NCI-H526 treated with DMSO at 0.1 percent for 48 hours (cell line): ENCODE measurements around the gene EMP2.
"Not testable (repeated sequence)": the region's sequence is repeated elsewhere in the genome, so short reads cannot be mapped to it uniquely, and the experiment has no call there.

Source experiments
- DNase-seq: peaks from one replicate; lab custom pipeline; 2025; lab: John Stamatoyannopoulos, UW

EMP2 gene

DNA sequence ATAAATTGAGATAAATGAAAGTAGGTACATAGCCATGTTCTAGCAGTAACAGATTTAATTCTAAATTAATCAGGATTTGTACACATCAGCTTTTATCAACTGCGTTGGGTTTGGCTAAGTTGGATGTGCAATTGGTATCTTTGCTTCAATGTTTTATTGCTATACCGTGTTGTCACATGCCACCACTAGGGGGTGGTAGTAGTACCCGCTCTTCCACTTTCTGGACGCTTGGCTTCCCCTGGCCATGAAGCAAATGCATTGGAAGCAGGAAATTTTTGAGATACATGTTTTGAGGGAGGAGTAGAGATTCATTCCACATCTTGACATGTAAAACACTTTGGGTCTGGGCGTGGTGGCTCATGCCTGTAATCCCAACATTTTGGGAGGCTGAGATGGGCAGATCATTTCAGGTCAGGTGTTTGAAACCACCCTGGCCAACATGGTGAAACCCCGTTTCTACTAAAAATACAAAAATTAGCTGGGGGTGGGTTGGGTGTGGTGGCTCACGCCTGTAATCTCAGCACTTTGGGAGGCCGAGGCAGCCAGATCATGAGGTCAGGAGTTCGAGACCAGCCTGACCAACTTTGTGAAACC is 58.6 kb downstream of the EMP2 start:
- DNase-seq = peak; percentile 74

DNA sequence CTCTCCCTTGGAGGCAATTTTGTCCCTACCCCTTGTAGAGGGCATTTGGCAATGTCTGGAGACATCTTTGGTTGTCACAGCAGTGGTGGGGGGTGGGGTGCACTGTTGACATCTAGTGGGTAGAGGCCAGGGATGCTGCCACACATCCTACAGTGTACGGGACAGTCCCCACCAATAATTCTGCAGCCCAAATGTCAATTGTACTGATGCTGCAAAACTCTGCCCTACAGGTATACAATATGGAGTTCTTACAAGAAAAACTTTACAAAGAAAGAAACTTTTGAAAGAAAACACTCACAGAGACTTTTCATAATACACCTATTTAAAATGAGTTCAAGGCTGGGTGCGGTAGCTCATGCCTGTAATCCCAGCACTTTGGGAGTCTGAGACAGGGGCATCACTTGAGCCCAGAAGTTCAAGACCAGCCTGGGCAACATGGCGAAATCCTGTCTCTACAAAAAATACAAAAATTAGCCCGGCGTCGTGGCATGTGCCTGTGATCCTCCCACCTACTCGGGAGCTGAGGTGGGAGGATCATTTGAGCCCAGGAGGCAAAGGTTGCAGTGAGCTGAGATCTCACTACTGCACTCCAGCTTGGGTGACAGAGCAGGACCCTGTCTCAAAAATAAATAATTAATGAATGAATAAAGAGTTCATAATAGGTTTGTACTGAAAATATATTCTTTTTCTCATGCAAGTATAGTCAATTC is 59.4 kb downstream of the EMP2 start:
- DNase-seq = no peak

DNA sequence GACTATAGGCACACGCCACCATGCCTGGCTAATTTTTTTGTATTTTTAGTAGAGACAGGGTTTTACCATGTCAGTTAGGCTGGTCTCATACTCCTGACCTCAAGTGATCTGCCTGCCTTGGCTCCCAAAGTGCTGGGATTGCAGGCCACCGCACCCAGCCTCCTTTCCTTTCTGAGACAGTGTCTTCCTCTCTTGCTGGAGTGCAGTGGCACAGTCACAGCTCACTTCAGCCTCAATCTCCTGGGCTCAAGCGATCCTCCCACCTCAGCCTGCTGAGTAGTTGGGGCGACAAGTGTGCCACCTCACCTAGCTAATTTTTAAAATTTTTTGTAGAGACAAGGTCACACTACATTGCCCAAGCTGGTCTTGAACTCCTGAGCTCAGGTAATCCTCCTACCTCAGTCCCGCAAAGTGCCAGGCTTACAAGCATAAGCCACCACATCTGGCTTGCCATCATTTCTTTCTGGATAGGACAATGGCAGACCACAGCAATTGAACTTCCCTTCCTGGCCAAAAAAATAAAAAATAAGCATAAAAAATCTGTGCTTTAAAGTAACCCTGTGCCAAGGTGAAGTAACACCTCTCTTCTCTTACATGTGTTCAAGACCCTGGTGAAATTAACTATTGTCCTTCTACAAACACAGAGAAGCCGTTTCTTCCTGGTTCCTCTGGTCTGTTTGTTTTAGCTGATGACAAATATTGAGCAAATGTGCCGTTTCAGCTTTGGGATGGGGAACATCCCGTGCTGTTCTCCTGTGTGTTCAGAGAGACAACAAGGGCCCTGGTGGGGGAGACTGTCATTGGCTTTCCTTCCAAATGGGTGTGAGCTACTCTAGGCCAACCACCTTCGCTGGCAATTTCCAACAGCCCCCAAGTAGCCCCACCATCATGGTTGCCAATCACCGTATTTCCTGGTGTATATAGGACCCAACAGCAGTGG is 60.2 kb downstream of the EMP2 start:
- no peak for DNase-seq

DNA sequence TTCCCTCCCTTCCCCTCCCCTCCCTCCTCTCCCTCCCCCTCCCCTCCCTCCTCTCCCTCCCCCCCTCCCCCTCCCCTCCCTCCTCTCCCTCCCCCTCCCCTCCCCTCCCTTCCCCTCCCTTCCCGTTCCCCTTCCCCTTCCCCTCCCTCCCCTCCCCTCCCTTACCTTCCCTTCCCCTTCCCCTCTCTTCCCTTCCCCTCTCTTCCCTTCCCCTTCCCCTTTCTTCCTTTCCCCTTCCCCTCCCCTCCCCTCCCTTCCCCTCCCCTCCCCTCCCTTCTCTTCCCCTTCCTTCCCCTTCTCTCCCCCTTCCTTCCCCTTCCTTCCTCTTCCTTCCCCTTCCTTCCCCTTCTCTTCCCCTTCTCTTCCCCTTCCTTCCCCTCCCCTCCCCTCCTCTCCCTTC is 61.1 kb downstream of the EMP2 start:
- DNase-seq = no peak

DNA sequence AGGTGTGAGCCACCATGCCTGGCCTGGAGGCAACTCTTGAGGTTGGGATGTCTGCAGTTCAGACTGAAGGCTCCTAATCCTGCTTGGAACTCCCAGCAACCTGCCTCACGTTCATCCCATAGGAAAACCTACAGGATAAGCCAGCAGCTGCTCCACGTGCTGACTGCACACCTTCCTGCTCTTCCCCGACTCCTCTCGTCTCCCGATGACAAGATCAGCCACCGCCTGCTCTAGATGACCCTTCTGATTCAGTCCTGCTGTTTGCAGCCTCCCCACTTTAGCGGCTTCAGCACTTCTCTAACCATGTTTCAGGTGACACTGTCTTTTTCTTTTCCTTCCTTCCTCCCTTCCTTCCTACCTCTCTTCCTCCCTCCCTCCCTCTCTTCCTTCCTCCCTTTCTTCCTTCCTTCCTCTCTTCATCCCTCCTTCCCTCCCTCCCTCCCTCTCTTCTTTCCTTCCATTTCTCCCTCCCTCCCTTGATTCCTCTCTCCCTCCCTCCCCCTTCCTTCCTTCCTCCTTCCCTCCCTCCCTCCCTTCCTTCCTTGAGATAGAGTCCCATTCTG is 61.8 kb downstream of the EMP2 start:
- DNase-seq = no peak

DNA sequence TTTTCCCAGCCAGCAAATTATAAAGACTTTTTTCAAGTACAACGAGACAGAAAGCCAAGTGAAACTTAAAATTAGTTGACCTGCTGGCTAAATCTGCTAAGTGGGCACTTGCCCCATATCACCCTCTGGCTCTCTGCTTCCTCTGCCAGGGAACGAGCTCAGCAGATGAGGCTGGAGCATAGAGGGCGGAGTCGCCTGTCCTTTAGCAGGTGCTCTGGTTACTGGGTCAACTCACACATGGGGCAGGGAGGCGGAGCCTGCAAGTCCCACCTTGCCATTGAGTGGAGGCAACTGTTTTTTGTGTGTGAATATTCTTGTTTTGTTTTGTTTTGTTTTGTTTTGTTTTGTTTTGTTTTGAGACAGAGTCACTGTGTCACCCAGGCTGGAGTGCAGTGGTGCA is 62.5 kb downstream of the EMP2 start:
- DNase-seq = no peak

DNA sequence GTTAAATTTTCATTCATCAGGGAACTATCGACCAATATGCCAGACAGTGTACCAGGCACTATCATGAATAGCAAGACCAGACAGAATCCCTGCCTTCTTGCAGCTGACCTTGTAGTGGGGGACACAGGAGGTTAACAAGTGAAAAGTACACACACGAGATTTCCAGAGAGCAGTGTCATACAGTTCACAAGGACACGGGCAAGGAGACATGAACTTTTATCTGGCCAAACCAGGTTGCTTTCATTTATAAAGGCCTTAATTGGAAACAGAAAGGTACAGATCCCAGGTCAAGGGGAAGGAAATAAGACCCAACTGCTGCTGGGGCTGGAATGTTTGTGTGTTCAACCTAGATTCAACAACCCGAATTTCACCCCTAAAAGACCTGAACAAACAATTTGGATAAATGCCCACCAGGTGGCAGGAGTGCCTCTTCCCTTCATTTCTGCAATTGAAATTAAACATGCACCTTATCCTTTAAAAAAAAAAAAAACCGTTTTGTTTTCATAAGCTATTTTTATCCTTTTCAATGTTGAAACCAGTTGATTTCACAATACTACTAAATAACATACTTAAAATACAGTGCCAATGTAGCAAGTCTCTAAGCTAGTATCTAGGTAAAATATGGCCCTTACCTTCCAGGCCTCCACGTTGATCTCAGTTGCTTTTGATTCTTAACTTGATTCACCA is 65.9 kb downstream of the EMP2 start:
- peak; percentile 33 for DNase-seq

DNA sequence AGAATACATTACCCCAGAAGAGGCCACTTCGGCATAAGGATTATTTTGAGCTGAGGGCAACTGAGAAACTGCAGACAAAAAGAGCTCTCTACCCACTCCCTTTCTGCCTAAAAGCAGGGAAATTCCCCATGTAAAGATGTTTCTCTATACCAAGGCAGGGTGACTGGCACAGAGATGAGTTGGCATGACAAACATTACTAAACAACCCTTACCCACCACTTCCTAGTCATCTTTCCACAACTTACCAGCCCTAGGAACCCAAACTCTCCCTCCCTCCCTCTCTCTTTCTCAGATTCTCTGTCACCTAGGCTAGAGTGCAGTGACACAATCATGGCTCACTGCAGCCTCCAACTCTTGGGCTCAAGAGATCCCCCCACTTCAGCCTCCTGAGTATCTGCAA is 68.6 kb downstream of the EMP2 start:
- no peak for DNase-seq

DNA sequence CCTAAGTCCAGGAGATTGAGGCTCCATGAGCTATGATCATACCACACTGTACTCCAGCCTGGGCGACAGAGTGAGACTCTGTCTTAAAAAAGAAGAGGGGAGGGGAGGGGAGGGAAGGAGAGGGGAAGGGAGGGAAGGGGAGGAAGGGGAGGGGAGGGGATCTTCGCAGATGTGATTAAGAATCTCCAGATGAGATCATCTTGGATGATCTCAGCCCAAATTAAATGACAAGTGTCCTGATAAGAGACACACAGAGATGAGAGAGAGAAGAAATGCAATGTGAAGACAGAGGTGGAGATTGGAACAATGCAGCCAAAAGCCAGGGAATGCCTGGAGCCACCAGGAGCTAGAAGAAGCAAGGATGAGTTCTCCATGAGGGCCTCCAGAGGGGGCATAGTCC is 70.1 kb downstream of the EMP2 start:
- DNase-seq = no peak

DNA sequence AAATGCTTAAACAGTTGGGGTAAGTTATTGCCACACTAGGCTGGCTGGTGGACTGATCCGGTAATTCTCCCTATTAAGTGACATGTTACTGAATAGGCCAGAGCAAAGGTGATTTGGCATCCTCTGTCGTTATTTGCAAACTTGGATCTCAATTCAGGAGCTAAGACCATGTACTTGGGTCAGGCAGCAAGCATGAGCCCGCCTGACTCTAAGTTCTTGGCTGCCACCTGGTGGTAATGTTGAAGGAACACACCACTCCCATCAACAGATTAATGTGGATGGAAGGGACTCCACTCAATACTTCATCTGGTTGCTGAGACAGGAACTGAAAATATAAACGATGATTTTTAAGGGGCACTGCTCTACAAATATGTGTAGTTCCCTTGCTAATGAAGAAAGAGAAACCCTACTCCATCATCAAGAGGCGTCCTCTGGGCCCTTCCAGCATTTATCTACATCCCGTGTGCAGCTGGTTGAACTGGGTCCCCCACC is 70.8 kb downstream of the EMP2 start:
- peak; percentile 74 for DNase-seq

DNA sequence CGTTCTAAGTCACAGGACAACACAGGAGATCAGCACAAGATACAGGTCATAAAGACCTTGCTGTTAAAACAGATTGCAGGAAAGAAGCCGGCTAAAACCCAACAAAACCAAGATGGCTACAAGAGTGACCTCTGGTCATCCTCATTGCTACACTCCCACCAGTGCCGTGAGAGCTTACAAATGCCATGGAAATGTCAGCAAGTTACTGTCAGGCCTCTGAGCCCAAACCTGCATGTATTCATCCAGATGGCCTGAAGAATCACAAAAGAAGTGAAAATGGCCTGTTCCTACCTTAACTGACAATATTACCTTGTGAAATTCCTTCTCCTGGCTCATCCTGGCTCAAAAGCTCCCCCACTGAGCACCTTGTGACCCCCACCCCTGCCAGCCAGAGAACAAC is 75.1 kb downstream of the EMP2 start:
- DNase-seq = not testable (repeated sequence)

DNA sequence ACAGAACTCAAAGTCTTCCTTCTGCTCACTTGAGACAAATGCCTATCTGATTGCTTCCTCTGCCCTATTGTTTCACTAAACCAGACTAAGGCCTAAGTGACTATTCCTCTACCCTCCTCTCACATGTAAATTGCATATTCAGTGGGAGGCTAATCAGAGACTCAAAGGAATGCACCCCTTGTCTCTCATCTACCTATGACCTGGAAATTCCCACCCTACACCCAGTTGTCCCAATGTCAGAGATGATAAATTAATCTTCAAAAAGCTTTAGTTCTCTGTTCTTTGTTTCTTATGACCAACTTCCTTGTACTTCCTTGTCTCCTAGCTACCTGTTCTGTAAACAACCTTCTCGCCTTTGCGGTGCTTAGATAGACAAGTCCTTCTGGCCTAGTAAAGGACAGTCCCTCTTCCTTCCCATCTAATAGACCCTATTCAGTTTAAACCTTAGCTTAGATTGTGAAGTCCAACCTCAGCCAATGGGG is 76.0 kb downstream of the EMP2 start:
- no peak for DNase-seq

DNA sequence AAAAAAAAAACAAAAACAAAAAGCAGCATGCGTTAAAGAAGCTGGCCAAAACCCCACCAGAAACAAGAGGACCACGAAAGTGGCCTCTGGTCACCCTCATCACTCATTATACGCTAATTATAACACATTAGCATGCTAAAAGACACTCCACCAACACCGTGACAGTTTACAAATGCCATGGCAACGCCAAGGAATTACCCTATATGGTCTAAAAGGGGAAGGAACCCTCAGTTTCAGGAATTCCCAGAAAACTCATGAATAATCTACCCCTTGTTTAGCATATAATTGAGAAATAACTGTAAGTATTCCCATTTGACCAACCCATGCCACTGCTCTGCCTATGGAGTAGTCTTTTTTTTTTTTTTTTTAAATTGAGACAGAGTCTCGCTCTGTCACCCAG is 77.6 kb downstream of the EMP2 start:
- no peak for DNase-seq

DNA sequence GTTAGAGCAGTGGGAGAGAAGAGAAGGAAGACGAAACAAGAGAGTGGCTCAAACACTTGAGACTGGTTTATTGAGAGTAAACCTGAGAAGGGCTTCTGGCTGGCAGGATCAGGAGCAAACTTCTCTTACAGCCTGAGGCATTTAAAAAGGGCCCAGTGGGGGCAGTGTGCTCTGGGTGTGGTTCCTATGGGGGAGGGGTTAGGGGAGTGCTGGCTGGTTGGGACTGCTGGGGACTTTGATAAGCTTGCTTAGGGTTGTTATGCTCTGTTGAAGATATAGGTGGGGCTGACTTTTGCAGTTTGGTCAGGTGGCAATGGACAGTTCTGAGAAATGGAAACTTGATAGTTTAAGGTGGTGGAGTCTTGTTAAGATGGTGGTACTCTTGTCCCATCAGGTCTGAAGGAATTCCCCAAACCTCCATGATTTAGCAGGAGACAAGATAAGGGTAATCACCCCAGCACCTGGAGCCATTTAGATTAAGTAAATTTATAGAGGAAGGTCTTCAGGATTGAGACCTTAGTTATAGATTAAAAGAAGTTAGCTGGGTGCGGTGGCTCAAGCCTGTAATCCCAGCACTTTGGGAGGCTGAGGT is 79.3 kb downstream of the EMP2 start:
- DNase-seq = no peak

DNA sequence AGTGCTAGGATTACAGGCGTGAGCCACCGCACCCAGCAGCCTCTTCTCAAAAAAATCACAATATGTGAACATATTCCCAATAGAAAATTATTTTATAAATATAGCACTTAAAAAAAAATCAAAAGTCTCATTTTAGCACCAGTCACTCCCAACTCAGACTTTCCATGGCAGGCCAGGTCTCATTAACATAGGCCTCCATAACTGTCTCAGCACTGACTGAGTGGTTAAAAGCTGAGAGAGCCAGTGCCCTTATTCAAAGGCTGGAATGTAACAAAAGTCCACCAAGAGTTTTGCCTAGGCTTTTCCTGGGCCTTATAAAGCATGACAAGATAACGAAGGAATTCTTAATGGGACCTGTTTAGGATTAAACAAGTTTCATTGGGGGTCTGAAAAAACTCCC is 79.8 kb downstream of the EMP2 start:
- DNase-seq = no peak

DNA sequence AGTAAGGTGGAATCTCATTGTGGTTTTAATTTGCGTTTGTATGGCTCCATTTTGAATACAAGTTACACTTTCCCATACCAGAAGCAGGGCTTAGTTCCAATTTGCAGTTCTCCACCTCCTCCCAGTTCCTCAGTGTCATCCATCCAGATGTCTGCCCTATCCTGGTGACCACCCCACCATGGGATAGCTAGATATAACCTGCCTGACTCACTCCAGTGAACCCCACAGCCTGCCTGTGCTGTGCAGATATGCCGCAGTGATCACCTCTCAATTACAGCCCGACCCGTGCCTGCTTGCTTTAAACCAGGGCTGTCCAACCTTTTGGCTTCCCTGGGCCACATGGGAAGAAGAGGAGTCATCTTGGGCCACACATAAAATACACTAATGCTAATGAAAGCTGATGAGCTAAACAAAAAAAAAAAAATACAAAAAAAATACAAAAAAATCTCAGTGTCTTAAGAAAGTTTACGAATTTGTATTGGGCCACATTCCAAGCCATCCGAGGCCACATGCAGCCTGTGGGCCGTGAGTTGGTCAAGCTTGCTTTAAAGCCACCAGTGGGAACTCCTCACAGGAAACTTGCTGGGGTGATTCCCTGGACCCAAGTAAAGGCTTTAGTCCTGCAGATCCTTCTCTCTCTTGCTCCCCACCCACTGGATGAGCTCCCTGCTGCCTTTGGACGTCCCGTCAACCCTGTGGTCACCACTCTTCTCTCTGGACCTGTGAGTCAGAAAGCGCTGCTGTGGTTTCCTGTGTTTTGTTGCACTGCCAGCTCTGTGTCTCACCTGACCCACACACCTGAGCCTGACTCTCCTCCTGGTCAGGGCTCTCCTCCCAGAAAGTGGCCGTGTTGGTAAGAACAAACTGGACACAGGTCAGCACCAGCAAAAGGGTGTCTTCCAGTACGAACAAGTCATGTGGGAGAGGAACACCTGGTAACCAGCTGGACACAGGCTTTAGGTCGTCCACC is 83.0 kb downstream of the EMP2 start:
- DNase-seq = no peak

DNA sequence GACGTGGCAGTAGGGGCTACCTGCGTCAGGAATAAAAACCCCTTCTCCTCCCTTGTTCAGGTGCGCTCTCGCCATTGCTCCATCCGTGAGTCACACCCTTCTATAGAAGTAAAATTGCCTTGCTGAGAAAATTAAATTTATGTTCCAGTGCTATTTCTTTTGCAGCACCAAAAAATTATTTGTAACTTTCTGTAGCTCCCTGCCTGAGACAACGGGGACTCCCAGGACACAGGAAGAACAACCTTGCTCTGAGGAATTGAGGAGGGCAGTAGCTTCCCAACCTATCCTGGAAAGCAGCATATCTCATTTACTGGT is 85.4 kb downstream of the EMP2 start:
- DNase-seq = no peak

DNA sequence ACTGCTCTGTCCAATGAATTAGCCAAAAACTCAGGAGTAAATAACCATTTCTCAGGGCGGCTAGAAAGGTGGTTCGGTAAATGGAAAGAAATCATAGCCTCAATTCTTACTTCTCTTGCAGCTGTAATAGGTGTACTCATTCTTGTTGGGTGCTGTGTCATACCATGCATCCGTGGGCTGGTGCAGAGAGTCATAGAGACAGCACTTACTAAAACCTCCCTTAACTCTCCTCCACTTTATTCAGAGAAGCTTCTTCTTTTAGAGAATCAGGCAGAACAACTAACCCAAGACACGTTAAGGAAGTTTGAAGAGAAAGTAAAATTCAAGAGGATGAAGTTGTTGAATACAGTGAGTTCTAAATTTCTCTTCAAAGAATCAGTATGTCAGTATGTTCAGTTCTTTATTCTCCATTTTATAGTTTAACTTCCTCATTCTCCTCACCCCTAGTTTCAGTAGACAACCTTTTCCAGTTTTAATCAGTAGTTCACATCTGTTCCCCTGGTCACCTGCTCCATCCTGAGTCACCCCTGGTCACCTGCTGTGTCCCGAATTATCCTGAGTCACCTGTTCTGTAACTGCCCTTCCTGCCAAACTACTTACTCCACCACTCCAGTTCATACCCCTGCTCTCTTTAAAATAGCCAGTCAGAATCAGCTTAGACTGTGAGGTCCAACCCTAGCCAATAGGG is 85.9 kb downstream of the EMP2 start:
- no peak for DNase-seq

DNA sequence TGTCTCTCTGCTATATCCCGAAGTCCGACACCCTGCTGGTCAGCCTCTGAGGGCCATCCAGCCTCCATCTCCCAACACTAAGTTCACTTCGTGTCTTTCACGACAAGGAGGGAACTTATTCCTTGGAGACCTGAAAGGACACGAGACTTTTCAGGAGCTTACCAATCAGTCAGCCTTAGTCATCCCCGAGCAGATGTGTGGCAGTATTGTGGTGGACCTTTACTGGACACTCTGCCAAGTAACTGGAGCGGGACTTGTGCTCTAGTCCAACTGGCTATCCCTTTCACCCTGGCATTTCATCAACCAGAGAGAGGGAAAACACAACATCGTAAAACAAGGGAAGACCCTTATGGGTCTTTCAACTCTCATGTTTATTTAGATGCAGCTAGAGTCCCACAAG is 87.1 kb downstream of the EMP2 start:
- DNase-seq = no peak

DNA sequence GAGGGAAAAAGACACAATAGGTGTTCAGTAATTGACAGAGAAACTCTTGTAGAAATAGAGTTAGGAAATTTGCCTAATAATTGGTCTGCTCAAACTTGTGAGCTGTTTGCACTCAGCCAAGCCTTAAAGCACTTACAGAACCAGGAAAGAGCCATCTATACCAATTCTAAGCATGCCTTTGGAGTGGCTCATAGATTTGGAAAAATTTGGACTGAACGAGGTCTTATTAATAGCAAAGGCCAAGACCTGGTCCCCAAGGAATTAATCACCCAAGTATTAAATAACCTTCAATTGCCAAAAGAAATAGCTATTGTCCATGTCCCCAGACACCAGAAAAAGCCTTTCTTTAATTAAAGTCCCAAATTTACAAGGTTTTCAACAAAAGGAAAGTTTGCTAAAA is 90.3 kb downstream of the EMP2 start:
- DNase-seq = no peak
